ENCODE results near the gene EIF3A. TPM values are rescaled to one million over a fixed set of nuclear protein-coding genes. Genes with fewer than 3 reads are reported as not detected.

EIF3A gene
- total RNA-seq (2014; rRNA removed; shearing (Covaris generic)) = 129 TPM in 2 replicates

GRCh38 chr10:119080521-119081259 is at the start of gene EIF3A:
Gene EIF3A, minus strand, starts transcription at chr10:119080817. Its CDS starts 141 bp downstream, at chr10:119080676.

GRCh38 chr10:119103903-119104653 is 23.5 kb upstream of the EIF3A start, which contains the start of gene DENND10:
Gene DENND10, plus strand, starts transcription at chr10:119104113. Its CDS starts 30 bp downstream, at chr10:119104143.

GRCh38 chr10:119029613-119030420 is 50.8 kb downstream of the EIF3A start, which contains the start of gene NANOS1:
Gene NANOS1, plus strand, starts transcription at chr10:119029714. Its CDS starts 88 bp downstream, at chr10:119029802.

Small RNA genes lying within 50 kb of the gene (small RNA-seq; reads per million reads assigned to genes)
- gene AL355598.1 (not detected), gene RF00413 (not detected), gene SNORA19 (not detected)

Other genes starting within 250 kb of the EIF3A start
- 6.4 and 9.7 TPM in 2 replicates for gene NANOS1, start 51.1 kb downstream of the EIF3A start, total RNA-seq (2014; rRNA removed; shearing (Covaris generic))
- gene DENND10, start 23.3 kb upstream of the EIF3A start, total RNA-seq (2014; rRNA removed; shearing (Covaris generic)) = 26.3 and 31.0 TPM in 2 replicates
- gene SFXN4, start 84.9 kb upstream of the EIF3A start, total RNA-seq (2014; rRNA removed; shearing (Covaris generic)) = 23.5 and 28.3 TPM in 2 replicates
- 99.2 and 103 TPM in 2 replicates for gene PRDX3, start 98.0 kb upstream of the EIF3A start, total RNA-seq (2014; rRNA removed; shearing (Covaris generic))
- gene GRK5, start 126.8 kb upstream of the EIF3A start, total RNA-seq (2014; rRNA removed; shearing (Covaris generic)) = 10.1 and 11.0 TPM in 2 replicates

Data from A375 (cell line).